Mucosa of gallbladder (tissue), 1 donor: ENCODE measurements around the gene GOSR1. TPM values are rescaled to one million over a fixed set of nuclear protein-coding genes. Genes with fewer than 3 reads are reported as not detected.
"Not testable (repeated sequence)": the region's sequence is repeated elsewhere in the genome, so short reads cannot be mapped to it uniquely, and the experiment has no call there.

Source experiments
- DNase-seq: peaks from one replicate; pipeline ENCODE4 v3.0.0-alpha.2; 2020; ENCODE audit warnings: low spot score
- total RNA-seq: library from RNA; stranded (reverse); gene quantifications from one replicate; pipeline ENCODE4 v1.2.1, GENCODE V29; 2021
- donor health status: DM: no; HTN: no; CAD: no.

Gene GOSR1
- total RNA-seq, 1 donor from 2014 or later = 44.6 TPM

DNA sequence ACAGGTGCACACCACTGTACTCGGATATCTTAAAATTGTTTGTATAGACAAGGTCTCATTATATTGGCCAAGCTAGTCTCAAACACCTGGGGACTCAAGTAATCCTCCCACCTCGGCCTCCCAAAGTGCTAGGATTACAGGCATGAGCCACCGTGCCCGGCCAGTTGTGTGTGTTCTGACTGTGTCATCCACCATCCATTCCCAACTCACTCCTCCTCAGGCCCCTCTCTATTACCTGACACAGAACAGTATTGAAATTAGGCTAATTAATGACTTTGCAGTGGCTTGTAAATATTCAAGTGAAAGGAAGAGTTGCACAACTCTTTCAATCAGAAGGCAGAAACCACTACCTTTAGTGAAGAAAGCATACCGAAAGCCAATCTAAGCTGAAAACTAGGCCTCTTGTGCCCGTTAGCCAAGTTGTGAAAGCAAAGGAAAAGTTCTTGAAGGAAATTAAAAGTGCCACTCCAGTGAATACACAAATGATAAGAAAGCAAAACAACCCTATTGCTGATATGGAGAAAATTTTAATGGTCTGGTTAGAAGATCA, 28.7 kb downstream of the GOSR1 start:
- no peak for DNase-seq

DNA sequence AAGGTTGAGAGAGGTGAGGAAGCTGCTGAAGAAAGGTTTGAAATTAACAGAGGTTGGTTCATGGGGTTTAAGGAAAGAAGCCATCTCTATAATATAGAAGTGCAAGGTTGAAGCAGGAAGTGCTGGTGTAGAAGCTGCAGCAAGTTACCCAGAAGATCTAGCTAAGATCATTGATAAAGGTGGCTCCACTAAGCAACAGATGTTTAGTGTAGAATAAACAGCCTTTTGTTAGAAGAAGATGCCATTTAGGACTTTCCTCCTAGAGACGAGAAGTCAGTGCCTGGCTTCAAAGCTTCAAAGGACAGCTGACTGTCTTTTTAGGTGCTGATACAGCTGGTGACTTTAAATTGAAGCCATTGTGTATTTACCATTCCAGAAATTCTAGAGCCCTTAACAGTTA, 29.3 kb downstream of the GOSR1 start:
- DNase-seq = no peak

- no peak for DNase-seq
These were observed 36.1 kb downstream of the GOSR1 start for GRCh38 chr17:30513346-30513745.

GRCh38 chr17:30514895-30515596, 37.8 kb downstream of the GOSR1 start:
- DNase-seq = no peak

- DNase-seq = no peak
These were observed 40.6 kb downstream of the GOSR1 start for GRCh38 chr17:30517786-30518185.

DNA sequence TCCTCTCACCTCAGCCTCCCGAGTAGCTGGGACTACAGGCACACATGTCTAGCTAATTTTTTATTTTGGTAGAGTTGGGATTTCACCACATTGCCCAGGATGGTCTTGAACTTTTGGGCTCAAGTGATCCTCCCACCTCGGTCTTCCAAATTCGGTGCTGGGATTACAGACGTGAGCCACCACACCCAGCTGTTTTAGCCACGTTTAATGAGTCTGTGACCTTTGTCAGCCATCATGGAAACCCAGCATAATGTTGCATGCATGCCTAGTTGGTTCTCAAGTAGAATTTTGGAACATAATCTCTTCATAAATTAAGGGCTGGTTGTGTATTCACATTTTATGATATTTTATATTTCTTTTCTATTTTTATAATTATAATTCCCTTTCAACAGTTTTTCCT, 42.0 kb downstream of the GOSR1 start:
- no peak for DNase-seq

DNA sequence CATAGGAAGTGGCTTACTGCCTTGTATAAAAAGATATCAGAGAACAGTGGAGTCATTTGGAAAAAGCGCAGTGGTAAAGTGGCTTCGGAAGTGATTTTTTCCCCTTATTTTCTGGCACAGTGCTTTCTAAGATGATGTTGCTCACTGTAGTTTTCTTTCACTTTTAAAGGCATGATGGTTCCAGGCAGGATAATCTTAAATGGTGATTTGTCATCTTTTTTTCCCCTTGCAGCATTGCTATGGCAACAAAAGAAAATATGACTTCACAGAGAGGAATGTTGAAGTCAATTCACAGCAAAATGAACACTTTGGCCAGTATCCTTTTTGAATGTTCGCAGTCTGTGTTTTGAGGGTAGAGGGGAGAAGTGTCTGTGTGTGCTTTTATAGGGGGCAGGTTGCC, 42.5 kb downstream of the GOSR1 start:
- DNase-seq = no peak

DNA sequence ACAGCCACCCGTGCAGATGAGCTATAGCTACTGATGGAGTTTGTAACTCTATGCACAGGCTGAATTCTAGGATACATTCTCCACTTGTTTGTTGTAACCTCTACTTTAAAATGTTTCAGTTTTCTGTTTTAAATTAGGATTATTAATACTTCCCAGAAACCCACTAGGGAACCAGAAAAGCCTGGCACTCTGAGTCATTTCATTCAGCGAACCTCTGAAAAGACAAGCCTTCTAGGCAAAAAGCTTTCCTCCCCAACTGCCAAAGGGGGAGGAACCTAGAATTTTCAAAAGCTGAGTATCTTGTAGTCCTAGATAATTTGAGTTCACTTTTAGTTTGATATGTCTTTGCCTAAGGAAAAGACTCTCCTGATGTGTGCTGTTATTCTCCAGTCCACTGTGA, 43.2 kb downstream of the GOSR1 start:
- no peak for DNase-seq

- no peak for DNase-seq
These were observed 43.7 kb downstream of the GOSR1 start for GRCh38 chr17:30520882-30521281.

DNA sequence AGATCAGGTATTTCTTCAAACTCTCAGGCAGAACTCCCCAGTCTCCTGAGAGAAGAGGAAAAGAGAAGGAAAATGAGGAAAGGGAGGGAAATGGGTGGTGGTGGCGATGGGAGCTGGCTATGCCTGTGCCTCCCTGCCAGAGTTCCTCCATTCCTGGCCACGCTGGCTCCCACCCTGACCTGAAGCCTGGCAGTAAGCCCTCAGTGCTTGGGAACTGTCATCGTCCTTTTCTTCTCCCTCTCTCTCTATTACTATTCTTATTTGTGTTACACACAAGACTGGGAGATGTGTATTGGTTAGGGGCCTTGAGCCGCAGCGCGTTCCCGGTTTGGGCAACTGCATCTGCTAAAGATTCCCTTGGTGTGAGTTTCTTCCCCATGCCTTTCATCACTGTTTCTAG, 44.6 kb downstream of the GOSR1 start:
- no peak for DNase-seq

- not testable (repeated sequence) for DNase-seq
These were observed 46.0 kb downstream of the GOSR1 start for GRCh38 chr17:30523236-30523635.

- DNase-seq = no peak
These were observed 47.6 kb downstream of the GOSR1 start for GRCh38 chr17:30524847-30525246.

DNA sequence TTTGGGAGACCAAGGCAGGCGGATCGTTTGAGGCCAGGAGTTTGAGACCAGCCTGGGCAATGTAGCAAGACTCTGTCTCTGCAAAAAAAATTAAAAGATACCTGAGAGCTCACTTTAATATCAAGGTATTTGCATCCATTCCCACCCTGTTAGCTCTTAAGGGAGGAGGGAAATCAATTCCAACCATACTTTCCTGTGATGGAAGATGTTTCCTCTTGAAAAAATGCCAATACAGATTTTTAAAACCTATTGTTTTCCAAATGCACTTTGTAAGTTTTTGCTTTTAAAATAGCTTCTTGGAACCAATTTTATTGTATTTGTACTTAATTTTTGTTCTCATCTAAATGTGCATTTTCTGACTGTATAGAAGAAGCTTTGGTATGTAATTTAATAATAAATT, 49.2 kb downstream of the GOSR1 start:
- DNase-seq = no peak

GRCh38 chr17:30528701-30529100, 51.5 kb downstream of the GOSR1 start:
- not testable (repeated sequence) for DNase-seq

- DNase-seq = no peak
These were observed 53.3 kb downstream of the GOSR1 start for GRCh38 chr17:30530346-30531025.

GRCh38 chr17:30532871-30533270, 55.7 kb downstream of the GOSR1 start:
- DNase-seq = no peak

DNA sequence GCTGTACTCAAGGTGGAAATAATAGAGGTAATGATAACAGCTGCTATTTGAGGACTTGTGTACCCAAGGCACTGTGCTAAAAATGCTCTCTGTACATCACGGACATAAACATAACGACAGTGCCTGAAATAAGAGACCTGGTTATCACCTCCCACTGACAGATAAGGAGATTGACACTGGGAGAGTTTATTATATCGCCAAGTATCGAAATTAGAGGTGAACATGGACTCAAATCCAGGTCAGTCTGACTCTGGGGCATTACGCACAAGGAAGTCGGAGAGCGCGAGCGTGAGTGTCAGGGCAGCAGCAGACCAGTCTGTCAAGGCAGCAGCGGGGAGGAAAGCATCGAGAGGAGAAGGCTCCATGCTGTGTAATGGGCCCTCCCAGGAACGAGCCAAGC, 57.1 kb downstream of the GOSR1 start:
- no peak for DNase-seq

GRCh38 chr17:30534938-30535921, 58.0 kb downstream of the GOSR1 start:
- DNase-seq = no peak

GRCh38 chr17:30536846-30537245, 59.6 kb downstream of the GOSR1 start:
- not testable (repeated sequence) for DNase-seq

DNA sequence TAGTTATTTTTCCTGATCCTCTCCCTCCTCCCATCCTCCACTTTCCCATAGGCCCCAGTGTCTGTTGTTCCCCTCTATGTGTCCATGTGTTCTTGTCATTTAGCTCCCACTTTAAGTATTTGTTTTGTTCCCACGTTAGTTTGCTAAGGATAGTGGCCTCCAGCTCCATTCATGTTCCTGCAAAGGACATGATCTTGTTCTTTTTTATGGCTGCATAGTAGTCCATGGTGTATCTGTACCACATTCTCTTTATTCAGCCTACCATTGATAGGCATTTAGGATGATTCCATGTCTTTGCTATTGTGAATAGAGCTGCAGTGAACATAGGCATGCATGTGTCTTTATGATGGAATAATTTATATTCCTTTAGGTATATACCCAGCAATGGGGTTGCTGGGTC, 60.5 kb downstream of the GOSR1 start:
- not testable (repeated sequence) for DNase-seq

- DNase-seq = no peak
These were observed 64.6 kb downstream of the GOSR1 start for GRCh38 chr17:30541802-30542201.

DNA sequence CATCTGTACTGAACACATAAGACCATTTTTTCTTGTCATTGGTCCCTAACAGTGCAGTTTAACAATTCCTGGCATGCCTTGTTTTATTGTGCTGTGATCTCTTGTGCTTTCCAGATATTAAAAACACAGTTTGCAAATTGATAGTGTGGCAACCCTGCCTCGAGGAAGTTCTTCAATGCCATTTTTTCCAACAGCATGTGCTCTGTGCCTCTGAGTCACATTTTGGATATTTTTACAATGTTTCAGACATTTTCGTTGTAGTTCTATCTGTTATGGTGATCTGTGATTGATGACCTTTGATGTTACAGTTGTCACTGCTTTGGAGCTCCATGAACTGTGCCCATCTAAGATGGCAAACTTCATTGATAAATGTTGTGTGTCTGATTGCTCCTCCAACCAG, 66.2 kb downstream of the GOSR1 start:
- no peak for DNase-seq
